ENCODE results near the gene FSTL3.

GRCh38 chr19:715347-715746, 39.2 kb downstream of the FSTL3 start:
- TF ChIP-seq POLR2A (IDR thresholded peaks at IDR 0.05; ENCODE audit: low read length) = no peak
- TF ChIP-seq GATA1 (IDR thresholded peaks at IDR 0.05; ENCODE audit: low read depth, low read length) = no peak

Data from erythroblast (primary cell).